Measurements from ENCODE around the gene CRHR1. TPM values are rescaled to one million over a fixed set of nuclear protein-coding genes. Genes with fewer than 3 reads are reported as not detected.
"Not testable (repeated sequence)": the region's sequence is repeated elsewhere in the genome, so short reads cannot be mapped to it uniquely, and the experiment has no call there.

The CRHR1 gene
- total RNA-seq, 1 donor from 2014 or later: not detected

DNA sequence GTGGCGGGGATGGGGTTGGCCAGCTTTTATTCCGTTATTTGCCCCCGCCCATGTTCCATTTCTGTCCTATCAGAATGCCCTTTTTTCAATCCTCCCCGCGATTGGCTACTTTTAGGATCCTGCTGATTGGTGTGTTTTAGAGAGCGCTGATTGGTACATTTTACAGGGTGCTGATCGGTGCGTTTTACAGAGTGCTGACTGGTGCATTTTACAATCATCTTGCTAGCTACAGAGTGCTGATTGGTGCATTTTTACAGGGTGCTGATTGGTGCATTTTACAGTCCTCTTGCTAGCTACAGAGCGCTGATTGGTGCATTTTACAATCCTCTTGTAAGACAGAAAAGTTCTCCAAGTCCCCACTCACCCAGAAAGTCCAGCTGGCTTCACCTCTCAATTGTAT is 78.0 kb downstream of the CRHR1 start:
- H3K4me1 Mint-ChIP-seq (ENCODE audit: low read depth); H3K36me3 Mint-ChIP-seq (ENCODE audit: low read depth); H3K27ac Mint-ChIP-seq; H3K9me3 Mint-ChIP-seq; H3K4me3 Mint-ChIP-seq (ENCODE audit: low read depth); intact Hi-C loops (cut with micrococcal nuclease); DNase-seq (ENCODE audit: low spot score): not testable (repeated sequence)
- peaks cover 27% of the 10 kb centered on the region for H3K27me3 Mint-ChIP-seq (ENCODE audit: low read depth)

DNA sequence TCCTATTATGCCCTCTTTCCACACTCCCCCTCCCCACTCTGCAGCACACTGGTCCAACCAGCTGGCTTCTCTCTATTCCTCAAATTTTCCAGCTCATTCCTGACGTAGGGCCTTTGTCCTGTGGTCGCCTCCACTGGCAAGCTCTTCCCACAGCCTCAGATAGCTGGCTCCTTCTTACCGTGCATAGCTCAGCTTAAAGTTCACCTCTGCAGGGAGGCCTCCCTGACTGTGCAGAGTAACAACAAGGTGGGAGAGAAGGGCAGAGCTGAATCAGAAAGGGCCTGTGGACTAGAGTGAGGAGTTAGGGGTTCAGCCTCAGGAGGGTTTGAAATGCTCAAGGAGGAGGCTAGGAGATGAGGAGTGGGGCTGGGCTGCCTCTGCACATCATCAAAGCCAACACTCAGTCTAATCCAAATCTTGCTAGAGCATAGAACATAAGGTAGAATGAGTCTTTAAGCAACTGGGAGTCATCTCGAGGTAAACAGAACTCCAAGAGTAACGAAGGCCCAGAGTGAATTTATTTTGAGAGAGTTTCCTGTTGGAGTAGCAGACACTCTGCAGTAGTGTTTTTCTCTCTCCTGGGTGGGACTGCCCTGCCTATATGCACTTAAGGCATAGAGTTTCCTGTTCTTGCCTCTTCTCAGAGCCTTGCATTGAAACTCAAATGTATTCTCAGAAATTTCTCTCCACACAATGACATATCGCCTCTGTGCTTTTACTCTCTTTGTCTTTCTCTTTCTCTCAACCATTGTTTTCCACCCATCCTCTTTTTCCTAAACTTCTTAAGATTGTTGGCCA is 79.9 kb downstream of the CRHR1 start:
- no peak for DNase-seq (ENCODE audit: low spot score)
- H3K9me3 Mint-ChIP-seq: no peaks in the 10 kb centered on the region
- H3K27me3 Mint-ChIP-seq (ENCODE audit: low read depth): peaks cover 22% of the 10 kb centered on the region
- H3K4me1 Mint-ChIP-seq (ENCODE audit: low read depth): peaks cover 2% of the 10 kb centered on the region
- intact Hi-C loops (cut with micrococcal nuclease): no loop called here
- H3K36me3 Mint-ChIP-seq (ENCODE audit: low read depth): no peaks in the 10 kb centered on the region
- H3K4me3 Mint-ChIP-seq (ENCODE audit: low read depth): no peak overlapping the region
- H3K27ac Mint-ChIP-seq: no peak overlapping the region

DNA sequence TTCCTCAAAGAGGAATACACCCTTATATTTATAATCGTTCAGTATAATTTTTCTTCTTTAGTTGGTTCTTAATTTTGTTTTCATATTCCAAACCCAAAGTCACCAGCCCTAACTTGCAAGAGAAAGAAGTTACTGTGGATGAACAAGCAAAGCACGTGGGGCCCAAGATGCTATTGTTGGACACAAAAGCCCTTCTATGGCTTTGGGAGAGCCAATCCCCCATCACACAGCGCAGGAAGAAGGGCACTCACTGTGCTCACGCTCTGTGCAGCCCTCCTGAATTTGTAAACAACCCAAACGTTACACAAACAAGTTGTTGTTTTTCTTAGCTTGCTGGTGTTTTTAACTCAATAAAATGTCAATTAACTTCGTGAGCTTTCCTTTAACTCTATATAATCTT is 83.1 kb downstream of the CRHR1 start:
- Mint-ChIP-seq H3K4me1 (ENCODE audit: low read depth) (peaks cover 13% of the 10 kb centered on the region), H3K27ac (no peak overlapping the region), H3K27me3 (ENCODE audit: low read depth) (peaks cover 18% of the 10 kb centered on the region), H3K9me3 (no peaks in the 10 kb centered on the region), H3K4me3 (ENCODE audit: low read depth) (no peak overlapping the region), H3K36me3 (ENCODE audit: low read depth) (no peaks in the 10 kb centered on the region)
- no peak for DNase-seq (ENCODE audit: low spot score)
- intact Hi-C loops (cut with micrococcal nuclease): no loop called here

DNA sequence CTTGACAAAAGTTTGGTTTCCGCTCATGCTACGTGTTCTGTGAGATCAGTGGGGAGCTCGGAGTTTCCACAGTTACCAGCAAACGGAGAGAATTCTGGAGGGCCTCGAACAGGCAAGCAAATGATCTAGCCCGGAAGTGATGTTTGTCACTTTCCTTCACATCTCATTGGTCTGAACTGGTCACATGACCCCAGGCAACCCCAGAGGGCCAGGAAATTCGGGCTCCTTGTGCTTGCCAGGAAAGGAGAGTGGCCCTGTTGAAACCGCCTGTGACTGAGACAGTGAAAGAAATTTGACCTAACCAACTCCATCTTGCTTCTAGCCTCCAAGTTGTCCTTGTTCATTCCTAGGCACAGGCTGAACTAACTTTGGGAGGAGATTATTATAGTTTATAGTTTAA is 83.6 kb downstream of the CRHR1 start:
- Mint-ChIP-seq H3K36me3 (ENCODE audit: low read depth) (no peaks in the 10 kb centered on the region), H3K4me3 (ENCODE audit: low read depth) (no peak overlapping the region), H3K27ac (no peak overlapping the region), H3K27me3 (ENCODE audit: low read depth) (peaks cover 16% of the 10 kb centered on the region), H3K4me1 (ENCODE audit: low read depth) (peaks cover 13% of the 10 kb centered on the region), H3K9me3 (no peaks in the 10 kb centered on the region)
- intact Hi-C loops (cut with micrococcal nuclease): no loop called here
- no peak for DNase-seq (ENCODE audit: low spot score)

DNA sequence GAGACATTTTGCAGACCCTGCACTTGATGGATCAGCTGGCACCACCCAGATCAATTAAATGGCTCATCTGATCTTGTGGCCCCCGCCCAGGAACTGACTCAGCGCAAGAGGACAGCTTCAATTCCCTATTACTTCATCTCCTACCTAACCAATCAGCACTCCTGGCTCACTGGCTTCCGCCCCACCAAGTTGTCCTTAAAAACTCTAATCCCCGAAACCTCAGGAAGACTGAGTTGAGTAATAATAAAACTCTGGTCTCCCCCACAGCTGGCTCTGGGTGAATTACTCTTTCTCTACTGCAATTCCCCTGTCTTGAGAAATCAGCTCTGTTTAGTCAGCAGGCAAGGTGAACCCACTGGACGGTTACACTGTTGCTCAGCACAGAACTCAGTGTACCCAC is 84.2 kb downstream of the CRHR1 start:
- no peak overlapping the region for H3K4me3 Mint-ChIP-seq (ENCODE audit: low read depth)
- no peaks in the 10 kb centered on the region for H3K9me3 Mint-ChIP-seq
- H3K4me1 Mint-ChIP-seq (ENCODE audit: low read depth): peaks cover 14% of the 10 kb centered on the region
- H3K36me3 Mint-ChIP-seq (ENCODE audit: low read depth): no peaks in the 10 kb centered on the region
- no peak overlapping the region for H3K27ac Mint-ChIP-seq
- DNase-seq (ENCODE audit: low spot score): no peak
- peaks cover 12% of the 10 kb centered on the region for H3K27me3 Mint-ChIP-seq (ENCODE audit: low read depth)
- intact Hi-C loops (cut with micrococcal nuclease): no loop called here

DNA sequence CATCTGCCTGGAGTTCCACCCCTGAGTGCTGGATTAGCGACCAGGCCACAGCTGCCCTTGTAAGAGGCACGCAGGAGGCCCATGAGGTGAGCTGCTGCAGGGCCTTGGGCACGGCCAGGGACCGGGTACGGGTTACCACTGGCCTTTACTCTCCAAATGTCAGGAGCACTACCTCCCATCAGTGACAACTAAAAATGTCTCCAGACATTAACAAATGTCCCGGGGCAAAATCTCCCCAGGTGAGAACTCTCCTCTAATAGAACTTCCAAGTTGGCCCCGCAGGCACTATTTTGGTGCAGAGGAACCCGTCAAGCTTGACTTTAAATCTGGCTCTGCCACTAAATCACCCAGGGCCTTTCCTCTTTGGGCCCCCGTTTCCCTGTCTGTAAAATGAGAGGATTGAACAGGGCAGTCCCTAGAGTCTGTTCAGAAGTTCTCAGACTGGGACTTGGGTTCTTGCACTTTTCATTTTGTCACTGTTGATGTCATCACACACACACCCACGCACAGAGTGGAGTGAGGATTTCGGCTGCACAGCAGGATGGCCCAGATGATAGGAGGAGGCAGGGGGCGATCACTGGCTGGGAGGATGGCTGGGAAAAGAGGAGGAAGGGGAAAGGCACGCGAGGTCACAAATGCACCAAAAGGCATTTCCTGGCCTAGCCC is 85.7 kb downstream of the CRHR1 start:
- peaks cover 19% of the 10 kb centered on the region for H3K4me1 Mint-ChIP-seq (ENCODE audit: low read depth)
- intact Hi-C loops (cut with micrococcal nuclease): no loop called here
- DNase-seq (ENCODE audit: low spot score): no peak
- H3K9me3 Mint-ChIP-seq: no peaks in the 10 kb centered on the region
- H3K36me3 Mint-ChIP-seq (ENCODE audit: low read depth): no peaks in the 10 kb centered on the region
- no peak overlapping the region for H3K4me3 Mint-ChIP-seq (ENCODE audit: low read depth)
- H3K27me3 Mint-ChIP-seq (ENCODE audit: low read depth): peaks cover 9% of the 10 kb centered on the region
- no peak overlapping the region for H3K27ac Mint-ChIP-seq

DNA sequence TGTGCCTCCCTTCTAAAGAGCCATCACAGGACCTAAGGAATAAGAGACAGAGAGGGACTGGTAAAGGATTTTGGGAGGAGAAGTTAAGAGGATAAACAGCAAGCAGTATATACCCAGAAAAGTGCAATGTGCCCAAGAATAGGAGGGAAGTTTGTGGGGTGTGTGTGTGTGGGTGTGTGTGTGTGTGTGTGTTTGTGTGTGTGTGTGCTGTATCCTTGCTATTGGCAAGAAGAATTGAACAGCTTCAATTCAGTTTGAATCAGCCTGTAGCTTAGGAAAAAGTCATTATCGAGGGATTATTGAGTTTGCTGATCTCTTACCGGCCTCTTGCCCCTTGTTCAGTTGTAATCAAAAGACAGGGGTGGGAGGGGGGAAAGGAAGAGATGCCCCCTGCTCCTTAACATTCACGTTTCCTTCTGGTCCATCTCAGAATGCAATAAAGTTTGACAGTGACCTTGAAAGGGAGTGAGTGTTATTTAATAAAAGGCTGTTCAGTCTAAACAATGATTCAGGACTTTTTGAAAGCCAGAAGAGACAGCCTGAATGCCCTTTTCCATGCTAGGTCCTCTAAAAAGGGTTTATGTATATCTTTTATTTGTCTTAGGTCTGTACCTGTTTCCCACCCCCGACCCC is 86.3 kb downstream of the CRHR1 start:
- intact Hi-C loops (cut with micrococcal nuclease): no loop called here
- no peak overlapping the region for H3K4me3 Mint-ChIP-seq (ENCODE audit: low read depth)
- no peaks in the 10 kb centered on the region for H3K9me3 Mint-ChIP-seq
- peaks cover 19% of the 10 kb centered on the region for H3K4me1 Mint-ChIP-seq (ENCODE audit: low read depth)
- H3K27ac Mint-ChIP-seq: no peak overlapping the region
- no peaks in the 10 kb centered on the region for H3K36me3 Mint-ChIP-seq (ENCODE audit: low read depth)
- H3K27me3 Mint-ChIP-seq (ENCODE audit: low read depth): peaks cover 3% of the 10 kb centered on the region
- no peak for DNase-seq (ENCODE audit: low spot score)

DNA sequence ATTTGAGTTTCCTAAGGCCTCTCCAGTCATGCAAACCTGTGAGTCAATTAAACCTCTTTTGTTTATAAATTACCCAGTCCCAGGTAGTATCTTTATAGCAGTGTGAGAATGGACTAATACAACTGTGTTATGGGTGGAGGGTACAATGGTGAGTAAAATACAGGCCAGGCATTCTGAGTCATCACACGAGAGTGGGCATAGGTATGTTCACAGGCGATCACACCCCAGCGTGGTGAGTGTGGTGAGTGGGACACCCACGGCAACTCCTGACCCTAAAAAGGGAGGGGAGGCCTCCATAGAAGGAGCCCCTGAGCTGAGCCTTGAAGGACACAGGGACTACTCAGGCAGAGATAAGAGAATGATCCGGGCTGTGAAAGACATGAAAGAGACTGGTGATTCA is 87.6 kb downstream of the CRHR1 start:
- intact Hi-C loops (cut with micrococcal nuclease): no loop called here
- DNase-seq (ENCODE audit: low spot score): no peak
- no peaks in the 10 kb centered on the region for H3K9me3 Mint-ChIP-seq
- no peak overlapping the region for H3K4me3 Mint-ChIP-seq (ENCODE audit: low read depth)
- H3K36me3 Mint-ChIP-seq (ENCODE audit: low read depth): no peaks in the 10 kb centered on the region
- peaks cover 19% of the 10 kb centered on the region for H3K4me1 Mint-ChIP-seq (ENCODE audit: low read depth)
- peaks cover 8% of the 10 kb centered on the region for H3K27me3 Mint-ChIP-seq (ENCODE audit: low read depth)
- no peak overlapping the region for H3K27ac Mint-ChIP-seq

DNA sequence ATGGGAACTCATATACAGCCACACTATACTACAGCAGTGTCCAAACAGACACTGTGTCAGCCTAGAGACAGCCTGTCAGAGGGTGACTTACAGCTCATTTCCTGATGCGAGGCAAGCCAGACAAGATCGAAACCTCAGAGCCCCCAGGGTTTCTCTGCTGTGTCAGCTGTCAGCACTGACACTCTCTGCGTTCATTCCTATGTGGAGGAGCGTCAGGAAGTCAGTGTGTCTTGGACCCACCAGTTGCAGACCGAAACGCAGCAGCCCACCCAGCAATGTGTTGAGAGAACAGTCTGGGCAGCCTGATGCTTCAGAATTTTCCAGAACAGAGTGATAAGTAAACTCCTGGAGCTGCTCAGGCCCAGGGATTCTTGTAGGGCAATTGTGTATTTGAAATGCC is 89.6 kb downstream of the CRHR1 start:
- H3K27ac Mint-ChIP-seq: peak overlapping the region; percentile 60
- H3K36me3 Mint-ChIP-seq (ENCODE audit: low read depth): no peaks in the 10 kb centered on the region
- H3K4me1 Mint-ChIP-seq (ENCODE audit: low read depth): peaks cover 18% of the 10 kb centered on the region
- intact Hi-C loops (cut with micrococcal nuclease): no loop called here
- no peaks in the 10 kb centered on the region for H3K9me3 Mint-ChIP-seq
- DNase-seq (ENCODE audit: low spot score): peak; percentile 14
- H3K27me3 Mint-ChIP-seq (ENCODE audit: low read depth): peaks cover 16% of the 10 kb centered on the region
- H3K4me3 Mint-ChIP-seq (ENCODE audit: low read depth): peak overlapping the region; percentile 41

DNA sequence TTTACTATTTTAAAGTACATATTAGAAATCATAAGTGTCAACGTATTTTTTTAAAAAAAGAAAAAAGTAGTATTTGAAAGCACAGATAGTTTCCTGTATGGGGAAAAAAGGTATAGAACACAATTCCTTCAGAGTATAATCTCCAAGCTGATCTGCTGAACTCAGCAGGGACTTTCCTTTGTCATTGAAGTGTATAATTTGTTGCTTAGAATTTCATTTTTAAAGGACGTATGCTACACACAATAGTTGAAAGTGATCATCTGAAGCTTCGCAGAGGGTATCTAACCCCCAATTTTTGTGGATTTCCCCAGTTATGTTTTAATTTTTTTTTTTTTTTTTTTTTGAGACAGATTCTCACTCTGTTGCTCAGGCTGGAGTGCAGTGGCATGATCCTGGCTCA is 90.0 kb downstream of the CRHR1 start:
- Mint-ChIP-seq H3K9me3 (no peaks in the 10 kb centered on the region), H3K36me3 (ENCODE audit: low read depth) (no peaks in the 10 kb centered on the region), H3K4me1 (ENCODE audit: low read depth) (peaks cover 18% of the 10 kb centered on the region), H3K4me3 (ENCODE audit: low read depth) (no peak overlapping the region), H3K27ac (no peak overlapping the region), H3K27me3 (ENCODE audit: low read depth) (peaks cover 16% of the 10 kb centered on the region)
- intact Hi-C loops (cut with micrococcal nuclease): no loop called here
- DNase-seq (ENCODE audit: low spot score): no peak

DNA sequence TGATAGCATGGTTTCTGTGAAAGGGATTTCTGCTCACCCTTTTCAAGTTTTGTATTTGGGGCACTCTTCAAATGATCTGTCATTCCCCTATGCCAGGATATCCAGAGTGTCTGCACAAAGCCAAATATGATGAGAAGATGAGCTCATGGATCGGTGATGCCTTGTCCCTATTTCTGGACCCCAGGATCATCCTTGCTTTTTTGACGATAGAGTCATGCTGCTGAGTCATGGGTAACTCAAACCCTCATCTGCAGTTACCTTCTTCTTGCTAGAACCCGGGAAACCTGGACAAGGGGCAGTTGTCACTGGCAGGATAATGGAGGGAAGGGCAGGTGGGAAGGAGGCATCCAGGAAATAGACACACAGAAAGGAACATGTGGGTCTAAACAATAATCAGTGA is 92.4 kb downstream of the CRHR1 start:
- Mint-ChIP-seq H3K27ac (no peak overlapping the region), H3K4me1 (ENCODE audit: low read depth) (peaks cover 11% of the 10 kb centered on the region), H3K4me3 (ENCODE audit: low read depth) (no peak overlapping the region), H3K27me3 (ENCODE audit: low read depth) (peaks cover 18% of the 10 kb centered on the region), H3K9me3 (no peaks in the 10 kb centered on the region), H3K36me3 (ENCODE audit: low read depth) (no peaks in the 10 kb centered on the region)
- intact Hi-C loops (cut with micrococcal nuclease): no loop called here
- DNase-seq (ENCODE audit: low spot score): no peak

DNA sequence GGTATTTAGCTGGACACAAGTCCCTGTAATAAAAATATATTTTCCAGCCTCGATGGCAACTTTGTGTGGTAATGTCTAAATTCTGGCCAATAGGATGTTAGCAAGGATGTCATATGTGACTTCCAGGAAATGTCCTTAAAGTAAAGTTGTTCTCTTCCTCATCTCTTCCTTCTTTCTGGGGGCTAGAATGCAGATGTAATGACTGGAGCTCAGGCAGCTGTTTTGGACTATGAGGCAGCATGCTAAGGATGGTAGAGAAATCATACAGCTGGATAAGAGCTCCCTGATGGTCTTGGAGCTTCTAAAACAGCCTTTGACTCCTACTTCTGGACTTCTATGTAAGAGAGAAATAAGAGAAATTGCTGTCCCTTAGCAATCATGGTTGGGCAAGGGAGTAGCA is 93.3 kb downstream of the CRHR1 start:
- no peak overlapping the region for H3K27ac Mint-ChIP-seq

DNA sequence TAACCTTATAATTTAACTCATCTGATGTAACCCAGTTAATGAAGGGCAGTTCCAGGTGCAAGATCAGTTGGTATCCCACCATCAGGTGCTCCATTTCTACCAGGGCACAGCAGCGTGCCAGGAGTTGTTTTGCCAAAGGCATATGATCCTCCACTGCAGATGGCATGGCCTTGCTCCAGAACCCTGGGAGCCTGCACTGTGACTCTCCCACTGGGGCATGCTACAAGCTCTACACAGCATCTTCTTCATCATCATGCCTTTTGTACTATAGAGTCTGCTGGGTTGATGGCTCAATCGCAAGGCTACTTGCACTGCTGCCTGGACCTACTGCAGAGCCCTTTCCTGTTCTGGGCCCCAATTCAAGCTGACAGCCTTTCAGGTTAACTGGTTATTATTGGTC is 98.9 kb downstream of the CRHR1 start:
- peaks cover 2% of the 10 kb centered on the region for H3K4me1 Mint-ChIP-seq (ENCODE audit: low read depth)
- no peaks in the 10 kb centered on the region for H3K36me3 Mint-ChIP-seq (ENCODE audit: low read depth)
- H3K27me3 Mint-ChIP-seq (ENCODE audit: low read depth): peaks cover 2% of the 10 kb centered on the region
- H3K4me3 Mint-ChIP-seq (ENCODE audit: low read depth): no peak overlapping the region
- no peaks in the 10 kb centered on the region for H3K9me3 Mint-ChIP-seq
- intact Hi-C loops (cut with micrococcal nuclease): no loop called here
- H3K27ac Mint-ChIP-seq: no peak overlapping the region
- DNase-seq (ENCODE audit: low spot score): no peak

More for the DNA sequence above, 93.3 kb downstream of the CRHR1 start:
- H3K4me1 Mint-ChIP-seq (ENCODE audit: low read depth): peaks cover 7% of the 10 kb centered on the region
- no peak for DNase-seq (ENCODE audit: low spot score)
- H3K9me3 Mint-ChIP-seq: no peaks in the 10 kb centered on the region
- no peak overlapping the region for H3K4me3 Mint-ChIP-seq (ENCODE audit: low read depth)
- H3K27me3 Mint-ChIP-seq (ENCODE audit: low read depth): peaks cover 18% of the 10 kb centered on the region
- H3K36me3 Mint-ChIP-seq (ENCODE audit: low read depth): no peaks in the 10 kb centered on the region
- intact Hi-C loops (cut with micrococcal nuclease): no loop called here
